GM19025 (cell line): Measurements from ENCODE around the gene PSORS1C2.

Experiments
- ATAC-seq: cut with Tn5 transposase; IDR thresholded peaks from one replicate; pipeline ENCODE4 v1.9.1; 2021; ENCODE audit warnings: mild to moderate bottlenecking, low read depth, moderate library complexity; ENCODE audit not compliant: unreplicated experiment

Gene PSORS1C2

GRCh38 chr6:31143148-31143547 is 4.3 kb upstream of the PSORS1C2 start:
- no peak for ATAC-seq

GRCh38 chr6:31142361-31142761 is 3.5 kb upstream of the PSORS1C2 start:
- ATAC-seq, result no peak

GRCh38 chr6:31140643-31141042 is 1.8 kb upstream of the PSORS1C2 start:
- ATAC-seq, result no peak

GRCh38 chr6:31139599-31139998 is 733 bp upstream of the PSORS1C2 start:
- no peak for ATAC-seq

- ATAC-seq, result no peak
Observed at GRCh38 chr6:31135710-31136109, 3.2 kb downstream of the PSORS1C2 start.

- no peak for ATAC-seq
Observed at GRCh38 chr6:31132806-31133205, 6.1 kb downstream of the PSORS1C2 start.

- ATAC-seq, result no peak
Observed at GRCh38 chr6:31131595-31131994, 7.3 kb downstream of the PSORS1C2 start.

GRCh38 chr6:31130751-31131150 is 8.1 kb downstream of the PSORS1C2 start:
- no peak for ATAC-seq

- ATAC-seq, result no peak
Observed at GRCh38 chr6:31129130-31129529, 9.7 kb downstream of the PSORS1C2 start.

GRCh38 chr6:31128093-31128676 is 10.7 kb downstream of the PSORS1C2 start:
- no peak for ATAC-seq

- no peak for ATAC-seq
Observed at GRCh38 chr6:31126396-31127175, 12.3 kb downstream of the PSORS1C2 start.

- no peak for ATAC-seq
Observed at GRCh38 chr6:31125586-31126363, 13.1 kb downstream of the PSORS1C2 start.

- no peak for ATAC-seq
Observed at GRCh38 chr6:31125162-31125561, 13.7 kb downstream of the PSORS1C2 start.

GRCh38 chr6:31122791-31123706 is 15.8 kb downstream of the PSORS1C2 start:
- no peak for ATAC-seq

GRCh38 chr6:31121131-31121790 is 17.6 kb downstream of the PSORS1C2 start:
- ATAC-seq, result no peak

- ATAC-seq, result no peak
Observed at GRCh38 chr6:31120151-31120915, 18.5 kb downstream of the PSORS1C2 start, which contains the start of gene CDSN. CDSN (minus strand) TSS chr6:31120446; CDS start chr6:31120419, 27 bp downstream.

GRCh38 chr6:31118178-31118577 is 20.7 kb downstream of the PSORS1C2 start:
- no peak for ATAC-seq

GRCh38 chr6:31116661-31117385 is 22.0 kb downstream of the PSORS1C2 start:
- ATAC-seq, result no peak
